Measurements from ENCODE around the gene OVOL2. TPM values are rescaled to one million over a fixed set of nuclear protein-coding genes. Genes with fewer than 3 reads are reported as not detected.
"Not testable (repeated sequence)": the region's sequence is repeated elsewhere in the genome, so short reads cannot be mapped to it uniquely, and the experiment has no call there.

Gene OVOL2
- total RNA-seq (2022) (7.4 and 8.4 TPM in 2 replicates), Bru-seq, nascent RNA (percentile 56 among the genes with signal in this experiment), BruChase-seq, experiment 1, labeled RNA remaining after a 6-hour chase (percentile 52 among the genes with signal in this experiment), BruChase-seq, experiment 2, labeled RNA remaining after a 2-hour chase (percentile 55 among the genes with signal in this experiment)
- long read RNA-seq, transcript OVOL2-201 (4 exons, 1,555 nt) = major isoform, 6 of 25 reads
- long read RNA-seq, partial matches to known transcripts = 12 of 25 reads
- long read RNA-seq, other reads (novel, unspliced or antisense) = 7 of 25 reads

GRCh38 chr20:18057101-18057993, at the start of gene OVOL2:
Gene OVOL2 (minus strand): TSS chr20:18057916. CDS start chr20:18057634, 282 bp downstream.
- no peaks in the 10 kb centered on the region for H3K9me3 Mint-ChIP-seq (ENCODE audit: low read depth, unreplicated experiment)
- H3K4me1 Mint-ChIP-seq (ENCODE audit: low read depth, unreplicated experiment) = no peaks in the 10 kb centered on the region
- no peak for TF ChIP-seq CTCF (IDR thresholded peaks at IDR 0.05; ENCODE audit: unreplicated experiment)
- H3K27ac Mint-ChIP-seq (ENCODE audit: unreplicated experiment) = no peak within 1 kb of the TSS
- H3K27me3 Mint-ChIP-seq (ENCODE audit: unreplicated experiment) = no peaks in the 10 kb centered on the region
- DNase-seq = peak; percentile 77
- CTCF ChIA-PET = no interaction called here
- no TSS peak for BruUV-seq (replicated peaks)
- peaks cover 26% of the 10 kb centered on the region for H3K36me3 Mint-ChIP-seq (ENCODE audit: insufficient read depth, unreplicated experiment)
- peak within 1 kb of the TSS; percentile 68 for H3K4me3 Mint-ChIP-seq (ENCODE audit: low read depth, unreplicated experiment)
- intact Hi-C loops (cut with micrococcal nuclease; ENCODE audit: unreplicated experiment) = loop anchor here (5.0 kb wide), 1 partner anchor 205 kb away; no protein-coding TSS in a partner anchor

GRCh38 chr20:18103497-18103896, 45.8 kb upstream of the OVOL2 start:
- BruUV-seq (replicated peaks) = no TSS peak
- no peak for TF ChIP-seq CTCF (IDR thresholded peaks at IDR 0.05; ENCODE audit: unreplicated experiment)
- H3K27me3 Mint-ChIP-seq (ENCODE audit: unreplicated experiment) = no peaks in the 10 kb centered on the region
- H3K9me3 Mint-ChIP-seq (ENCODE audit: low read depth, unreplicated experiment) = no peaks in the 10 kb centered on the region
- DNase-seq = no peak
- no peak overlapping the region for H3K4me3 Mint-ChIP-seq (ENCODE audit: low read depth, unreplicated experiment)
- no peaks in the 10 kb centered on the region for H3K4me1 Mint-ChIP-seq (ENCODE audit: low read depth, unreplicated experiment)
- CTCF ChIA-PET = interaction anchor here (0.7 kb wide), 1 partner anchor 735 kb away, joined by 5 read pairs; no protein-coding TSS in a partner anchor
- H3K27ac Mint-ChIP-seq (ENCODE audit: unreplicated experiment) = no peak overlapping the region
- no peaks in the 10 kb centered on the region for H3K36me3 Mint-ChIP-seq (ENCODE audit: insufficient read depth, unreplicated experiment)
- intact Hi-C loops (cut with micrococcal nuclease; ENCODE audit: unreplicated experiment) = no loop called here

DNA sequence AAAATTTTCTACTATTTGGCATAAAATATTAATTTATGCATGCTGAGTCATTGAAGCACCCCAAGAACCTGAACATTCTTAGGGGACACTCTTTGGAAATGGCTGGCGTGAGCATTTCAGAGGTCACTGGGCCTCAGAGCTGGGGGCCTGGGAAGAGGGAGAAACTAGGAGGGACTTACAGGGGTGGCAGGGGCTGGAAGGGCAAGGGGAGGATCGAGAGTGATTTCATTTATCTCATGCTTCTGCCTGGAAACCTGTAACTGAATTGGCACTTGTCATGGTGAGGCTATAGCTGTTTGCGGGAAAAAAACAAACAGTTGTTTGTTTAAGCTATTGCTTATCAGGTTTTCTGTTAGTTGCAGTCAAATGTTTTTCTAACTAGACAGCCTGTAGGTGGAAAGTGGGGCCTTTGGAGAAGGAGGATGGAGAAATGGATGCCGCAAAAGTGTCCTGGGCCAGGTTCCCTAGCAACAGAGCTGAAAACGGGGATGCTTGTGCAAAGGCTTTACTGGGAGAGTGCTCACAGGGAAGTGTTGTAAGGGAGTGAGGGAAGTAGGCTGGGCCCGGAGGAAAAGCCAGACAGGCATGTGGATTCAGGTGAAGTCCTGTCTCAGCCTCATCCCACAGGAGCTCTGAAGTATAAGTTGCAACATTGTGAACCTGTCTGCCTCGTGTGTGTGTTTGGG, 43.6 kb upstream of the OVOL2 start:
- no peak overlapping the region for H3K27ac Mint-ChIP-seq (ENCODE audit: unreplicated experiment)
- TF ChIP-seq CTCF (IDR thresholded peaks at IDR 0.05; ENCODE audit: unreplicated experiment) = no peak
- CTCF ChIA-PET = no interaction called here

DNA sequence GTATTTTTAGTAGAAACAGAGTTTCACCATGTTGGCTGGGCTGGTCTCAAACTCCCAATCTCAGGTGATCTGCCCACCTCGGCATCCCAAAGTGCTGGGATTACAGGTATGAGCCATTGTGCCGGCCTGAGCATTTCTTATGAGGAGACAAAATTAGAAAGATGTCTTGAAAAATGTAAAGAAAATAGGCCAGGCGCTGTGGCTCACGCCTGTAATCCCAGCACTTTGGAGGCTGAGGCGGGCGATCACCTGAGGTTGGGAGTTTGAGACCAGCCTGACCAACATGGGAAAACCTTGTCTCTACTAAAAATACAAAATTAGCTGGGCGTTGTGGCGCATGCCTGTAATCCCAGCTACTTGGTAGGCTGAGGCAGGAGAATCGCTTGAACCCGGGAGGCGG, 42.9 kb upstream of the OVOL2 start:
- CTCF ChIA-PET; H3K27ac Mint-ChIP-seq (ENCODE audit: unreplicated experiment); H3K36me3 Mint-ChIP-seq (ENCODE audit: insufficient read depth, unreplicated experiment); intact Hi-C loops (cut with micrococcal nuclease; ENCODE audit: unreplicated experiment); DNase-seq; H3K9me3 Mint-ChIP-seq (ENCODE audit: low read depth, unreplicated experiment); H3K4me3 Mint-ChIP-seq (ENCODE audit: low read depth, unreplicated experiment); H3K4me1 Mint-ChIP-seq (ENCODE audit: low read depth, unreplicated experiment); BruUV-seq (replicated peaks); H3K27me3 Mint-ChIP-seq (ENCODE audit: unreplicated experiment): not testable (repeated sequence)

More for the DNA sequence above, 43.6 kb upstream of the OVOL2 start:
- BruUV-seq (replicated peaks) = no TSS peak
- no peaks in the 10 kb centered on the region for H3K4me1 Mint-ChIP-seq (ENCODE audit: low read depth, unreplicated experiment)
- intact Hi-C loops (cut with micrococcal nuclease; ENCODE audit: unreplicated experiment) = no loop called here
- DNase-seq = no peak
- no peak overlapping the region for H3K4me3 Mint-ChIP-seq (ENCODE audit: low read depth, unreplicated experiment)
- H3K9me3 Mint-ChIP-seq (ENCODE audit: low read depth, unreplicated experiment) = no peaks in the 10 kb centered on the region
- H3K36me3 Mint-ChIP-seq (ENCODE audit: insufficient read depth, unreplicated experiment) = no peaks in the 10 kb centered on the region
- no peaks in the 10 kb centered on the region for H3K27me3 Mint-ChIP-seq (ENCODE audit: unreplicated experiment)
